DOHH2 (cell line): ENCODE measurements around the gene RPP30.

ENCODE experiments used
- H3F3A ChIP-seq: fragments of 200-600 bp; sonication (generic), shearing (Covaris generic); 2 replicates; pipeline ENCODE4 v1.6.0; 2016; ENCODE audit warnings: antibody characterized with exemption, mild to moderate bottlenecking; ENCODE audit not compliant: control insufficient read depth, insufficient read depth
- H3K27ac ChIP-seq: fragments of 200-600 bp; sonication (generic); 2 replicates; pipeline ENCODE4 v1.5.1; 2014; ENCODE audit warnings: low read depth, mild to moderate bottlenecking, low read length, moderate library complexity
- H3K27me3 ChIP-seq: fragments of 200-600 bp; sonication (generic); 2 replicates; pipeline ENCODE4 v1.6.1; 2014; ENCODE audit warnings: mild to moderate bottlenecking, low read length, mixed read lengths; ENCODE audit not compliant: control insufficient read depth
- H3K36me3 ChIP-seq: fragments of 200-600 bp; sonication (generic); 2 replicates; pipeline ENCODE4 v1.6.1; 2014; ENCODE audit warnings: mild to moderate bottlenecking, low read length, moderate library complexity, mixed read lengths; ENCODE audit not compliant: control insufficient read depth
- H3K4me1 ChIP-seq: fragments of 200-600 bp; sonication (generic); 2 replicates; pipeline ENCODE4 v1.6.1; 2014; ENCODE audit warnings: mild to moderate bottlenecking, low read length, mixed read lengths; ENCODE audit not compliant: control insufficient read depth
- H3K4me2 ChIP-seq: fragments of 200-600 bp; sonication (generic); 2 replicates; pipeline ENCODE4 v1.6.0; 2014; ENCODE audit warnings: mild to moderate bottlenecking, low read length, moderate library complexity
- H3K4me3 ChIP-seq: fragments of 200-600 bp; sonication (generic); 2 replicates; pipeline ENCODE4 v1.5.1; 2014; ENCODE audit warnings: mild to moderate bottlenecking, low read length, mixed read lengths
- H3K79me2 ChIP-seq: fragments of 200-600 bp; sonication (generic); 2 replicates; pipeline ENCODE4 v1.6.1; 2014; ENCODE audit warnings: mild to moderate bottlenecking, low read length, mixed read lengths; ENCODE audit not compliant: control insufficient read depth
- H3K9me2 ChIP-seq: fragments of 200-600 bp; sonication (generic); replicated peaks from 2 replicates; pipeline ENCODE4 v1.6.1; 2014; ENCODE audit warnings: mild to moderate bottlenecking, low read length, mixed read lengths; ENCODE audit not compliant: control insufficient read depth
- H3K9me3 ChIP-seq: fragments of 200-600 bp; sonication (generic); 2 replicates; pipeline ENCODE4 v1.6.1; 2014; ENCODE audit warnings: antibody characterized with exemption, low read length, mixed read lengths; ENCODE audit not compliant: control insufficient read depth, insufficient read depth
- H4K20me1 ChIP-seq: fragments of 200-600 bp; sonication (generic); 2 replicates; pipeline ENCODE4 v1.6.0; 2014; ENCODE audit warnings: low read depth, mild to moderate bottlenecking, antibody characterized with exemption, low read length, moderate library complexity; ENCODE audit not compliant: control insufficient read depth, insufficient read depth
- CTCF ChIP-seq: fragments of 200-600 bp; sonication (generic); IDR thresholded peaks from one replicate; pipeline ENCODE4 v1.5.1; 2014; ENCODE audit warnings: antibody characterized with exemption, mild to moderate bottlenecking, low read depth, low read length; ENCODE audit not compliant: poor library complexity, severe bottlenecking
- EZH2phosphoT487 ChIP-seq: fragments of 200-600 bp; sonication (generic); IDR thresholded peaks from 2 replicates; pipeline ENCODE4 v1.6.1; 2017; ENCODE audit warnings: borderline replicate concordance, mild to moderate bottlenecking, antibody characterized with exemption, low read length, moderate library complexity, mixed read lengths

The RPP30 gene

GRCh38 chr10:90929179-90929578 lies 57.4 kb downstream of the RPP30 start:
- no peaks in the 10 kb centered on the region for H3K79me2 ChIP-seq
- H3K9me2 ChIP-seq = no peaks in the 10 kb centered on the region
- no peaks in the 10 kb centered on the region for H3K27me3 ChIP-seq
- no peaks in the 10 kb centered on the region for H3K9me3 ChIP-seq
- H3K4me1 ChIP-seq = no peaks in the 10 kb centered on the region
- no peak overlapping the region for H3K4me3 ChIP-seq
- H3F3A ChIP-seq = no peaks in the 10 kb centered on the region
- H3K36me3 ChIP-seq = no peaks in the 10 kb centered on the region
- H4K20me1 ChIP-seq = no peaks in the 10 kb centered on the region
- TF ChIP-seq EZH2phosphoT487 (no peak), CTCF (no peak)
- no peak overlapping the region for H3K27ac ChIP-seq
- no peak overlapping the region for H3K4me2 ChIP-seq

GRCh38 chr10:90930070-90930837 lies 58.5 kb downstream of the RPP30 start:
- no peaks in the 10 kb centered on the region for H3F3A ChIP-seq

DNA sequence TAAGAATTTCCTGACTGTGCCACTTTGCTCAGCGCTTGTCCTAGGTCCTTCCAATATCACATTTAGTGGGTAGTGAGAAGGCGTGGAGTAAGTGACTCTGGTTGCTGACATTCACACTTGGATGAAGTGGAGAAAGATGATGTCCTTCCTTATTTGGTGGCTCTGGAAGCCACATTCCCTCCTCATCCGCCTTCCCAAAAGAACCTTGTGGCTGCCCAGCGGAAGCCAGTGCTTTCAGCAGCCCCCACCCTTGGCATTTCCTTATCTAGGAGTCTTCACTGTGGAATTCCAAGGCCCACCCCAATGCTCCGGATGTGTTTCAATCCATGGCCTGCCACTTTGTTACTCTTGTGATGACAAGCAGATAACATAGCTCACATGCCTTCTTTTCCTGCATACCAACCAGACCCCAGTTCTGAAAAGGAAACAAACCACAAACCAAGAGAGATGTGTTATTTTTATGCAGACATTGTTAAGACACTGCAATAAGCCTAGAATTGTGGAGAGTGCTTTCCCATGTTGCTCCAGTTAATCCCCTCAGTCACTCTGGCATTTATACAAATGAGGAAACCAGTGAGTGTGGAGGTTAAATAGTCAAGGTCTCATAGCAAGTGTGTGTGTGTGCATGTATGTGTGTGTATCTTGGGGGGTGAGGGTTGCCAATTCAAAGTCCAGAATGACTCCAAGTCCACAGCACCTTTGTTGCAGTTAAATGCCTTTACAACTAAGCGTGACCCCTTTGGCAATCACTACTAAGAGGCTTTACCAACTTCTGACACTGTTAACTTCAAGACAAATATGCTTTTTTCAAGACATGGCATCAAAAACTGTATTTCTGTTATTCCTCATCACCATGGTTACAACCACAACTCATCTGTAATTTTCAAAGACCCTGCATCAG lies 59.4 kb downstream of the RPP30 start:
- no peaks in the 10 kb centered on the region for H4K20me1 ChIP-seq
- no peaks in the 10 kb centered on the region for H3K27me3 ChIP-seq
- no peaks in the 10 kb centered on the region for H3F3A ChIP-seq
- no peaks in the 10 kb centered on the region for H3K9me2 ChIP-seq
- no peak for TF ChIP-seq CTCF
- no peak for TF ChIP-seq EZH2phosphoT487
- H3K4me2 ChIP-seq = no peak overlapping the region
- peaks cover 7% of the 10 kb centered on the region for H3K4me1 ChIP-seq
- H3K79me2 ChIP-seq = no peaks in the 10 kb centered on the region
- no peaks in the 10 kb centered on the region for H3K9me3 ChIP-seq
- no peaks in the 10 kb centered on the region for H3K36me3 ChIP-seq
- no peak overlapping the region for H3K4me3 ChIP-seq
- H3K27ac ChIP-seq = no peak overlapping the region

More at GRCh38 chr10:90930070-90930837, 58.5 kb downstream of the RPP30 start:
- Histone ChIP-seq H3K36me3 (no peaks in the 10 kb centered on the region), H3K9me2 (no peaks in the 10 kb centered on the region), H3K4me3 (no peak overlapping the region), H4K20me1 (no peaks in the 10 kb centered on the region), H3K9me3 (no peaks in the 10 kb centered on the region), H3K27me3 (no peaks in the 10 kb centered on the region), H3K4me2 (no peak overlapping the region), H3K4me1 (peaks cover 4% of the 10 kb centered on the region), H3K79me2 (no peaks in the 10 kb centered on the region), H3K27ac (no peak overlapping the region)
- TF ChIP-seq CTCF = no peak
- TF ChIP-seq EZH2phosphoT487 = no peak
